Posterior vena cava (tissue), 2 donors: ENCODE results near the gene CRMP1. TPM values are rescaled to one million over a fixed set of nuclear protein-coding genes. Genes with fewer than 3 reads are reported as not detected.

Experiments
- DNase-seq: peaks from one replicate; pipeline ENCODE4 v3.0.0-alpha.2; 2020; ENCODE audit warnings: low spot score
- intact Hi-C, 2 donors: fragments of 100-400 bp; cut with DNase I; formaldehyde crosslinking; loops; one replicate each; pipeline versions ENCODE4 v1.14.1 to v1.14.2; 2022 to 2023
- total RNA-seq, 2 donors: library from RNA; stranded (reverse); fragmentation: NEBNext Ultra II Directional; extraction: Animal tissue kit (Norgen Biotek cat#: 25700); gene quantifications; one replicate each; pipeline ENCODE4 v1.2.1, GENCODE V29; 2021
- donor health status: DM: yes; HTN: yes; CAD: no.
- donor health status: DM: yes; HTN: yes; CAD: no.

Gene CRMP1
- total RNA-seq, 2 donors from 2014 or later, result 0.81 to 2.0 TPM

DNA sequence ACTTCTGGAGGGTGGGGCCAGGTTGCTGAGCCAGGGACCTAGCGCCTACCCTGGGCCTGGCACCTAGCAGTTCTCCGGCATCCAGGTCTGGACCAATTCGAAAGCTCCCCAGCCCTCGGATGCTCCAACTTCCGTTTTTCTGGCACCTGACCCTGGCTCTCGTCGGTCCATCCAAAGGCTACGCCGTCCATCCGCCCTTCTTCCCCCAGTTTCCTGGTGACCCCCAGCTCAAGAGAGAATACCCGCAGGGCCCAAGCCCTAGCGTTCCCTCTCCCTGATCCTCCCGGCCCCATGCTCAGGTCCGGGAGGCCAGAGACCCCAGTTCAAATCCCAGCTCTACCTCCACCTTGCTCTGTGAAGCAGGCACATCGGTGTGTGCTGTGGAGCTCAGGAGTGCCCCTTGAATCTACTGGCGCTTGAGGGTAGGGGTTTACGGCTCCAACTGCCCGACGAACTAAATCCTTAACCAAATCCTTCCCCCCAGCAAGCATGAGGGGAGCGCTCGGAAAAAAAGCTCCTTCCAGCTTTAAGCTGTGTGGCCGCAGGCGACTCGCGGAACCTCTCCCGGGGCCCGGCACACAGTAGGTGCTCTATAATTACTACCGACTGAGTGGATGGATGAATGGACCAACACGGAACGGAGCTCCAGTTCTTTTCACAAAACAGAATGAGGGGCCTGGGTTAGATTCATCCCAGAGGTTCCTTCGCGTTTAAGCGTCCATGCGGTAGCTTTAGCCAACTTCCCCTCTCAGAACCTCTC lies 1.1 kb downstream of the CRMP1 start:
- no peak for DNase-seq
- intact Hi-C loops, result no loop called here

DNA sequence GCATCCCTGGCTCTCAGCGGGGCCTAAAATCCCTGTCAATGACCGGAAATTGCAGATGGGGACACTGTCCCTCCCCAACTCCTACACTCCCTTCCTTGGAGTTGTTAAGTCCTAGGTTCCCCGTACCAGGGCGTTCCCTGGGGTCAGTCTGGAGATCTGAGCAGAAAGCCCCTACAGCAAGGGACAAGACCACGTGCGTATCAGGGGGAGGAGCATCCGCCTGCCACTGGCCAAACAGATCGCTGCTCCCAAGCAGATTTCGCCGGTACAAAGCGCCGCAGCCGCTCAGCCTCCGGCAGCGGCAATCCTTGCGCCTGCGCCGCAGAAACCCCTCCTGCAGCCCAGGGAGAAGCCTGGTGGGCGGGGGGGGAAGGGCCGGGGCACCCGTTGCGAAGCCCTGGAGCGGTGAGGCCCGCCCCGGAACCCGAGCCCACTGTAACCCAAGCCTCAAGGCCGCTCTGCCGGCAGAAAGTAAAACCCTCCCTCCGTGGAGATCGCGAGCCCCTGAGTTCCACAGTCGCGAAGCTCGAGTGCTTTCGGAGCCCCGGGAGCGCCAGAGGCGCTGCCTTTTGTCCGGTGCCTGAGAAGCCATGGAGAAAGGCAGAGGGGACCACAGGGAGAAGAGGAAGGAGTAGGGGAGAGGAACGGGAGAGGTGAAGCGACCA lies 2.7 kb downstream of the CRMP1 start:
- intact Hi-C loops, result no loop called here
- no peak for DNase-seq

DNA sequence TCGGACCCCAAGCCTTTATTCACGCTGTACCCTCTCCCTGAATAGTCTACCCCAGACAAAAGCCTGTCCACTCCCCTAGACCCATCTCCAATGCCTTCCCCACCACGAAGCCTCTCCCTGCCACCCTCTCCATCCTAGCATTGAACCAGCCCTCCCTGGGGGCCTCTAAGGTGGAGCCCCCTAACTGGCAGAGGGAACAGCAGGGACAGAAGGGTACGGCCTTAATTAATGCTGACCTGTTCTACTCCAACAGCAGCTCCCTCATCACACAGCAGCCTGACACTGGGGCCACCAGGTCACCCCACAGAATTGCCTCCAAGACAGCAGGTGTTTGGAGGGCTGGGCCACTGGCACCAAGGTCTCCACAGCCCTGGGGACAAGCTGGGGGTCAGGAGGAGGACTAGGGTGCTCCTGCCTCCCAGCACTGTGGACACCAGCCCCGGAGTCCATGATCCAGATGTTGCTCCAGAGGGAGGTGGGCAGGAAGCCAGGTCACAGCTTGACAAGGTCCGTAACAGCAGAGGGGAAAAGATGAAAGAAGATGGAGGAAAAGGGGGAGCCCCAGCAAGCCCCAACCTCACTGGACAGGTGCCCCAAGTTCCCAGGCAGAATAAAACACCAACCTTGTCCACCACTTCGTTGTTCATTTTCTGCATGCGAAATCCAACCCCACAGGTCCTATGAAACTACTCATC lies 3.7 kb downstream of the CRMP1 start:
- no peak for DNase-seq
- intact Hi-C loops, result no loop called here

DNA sequence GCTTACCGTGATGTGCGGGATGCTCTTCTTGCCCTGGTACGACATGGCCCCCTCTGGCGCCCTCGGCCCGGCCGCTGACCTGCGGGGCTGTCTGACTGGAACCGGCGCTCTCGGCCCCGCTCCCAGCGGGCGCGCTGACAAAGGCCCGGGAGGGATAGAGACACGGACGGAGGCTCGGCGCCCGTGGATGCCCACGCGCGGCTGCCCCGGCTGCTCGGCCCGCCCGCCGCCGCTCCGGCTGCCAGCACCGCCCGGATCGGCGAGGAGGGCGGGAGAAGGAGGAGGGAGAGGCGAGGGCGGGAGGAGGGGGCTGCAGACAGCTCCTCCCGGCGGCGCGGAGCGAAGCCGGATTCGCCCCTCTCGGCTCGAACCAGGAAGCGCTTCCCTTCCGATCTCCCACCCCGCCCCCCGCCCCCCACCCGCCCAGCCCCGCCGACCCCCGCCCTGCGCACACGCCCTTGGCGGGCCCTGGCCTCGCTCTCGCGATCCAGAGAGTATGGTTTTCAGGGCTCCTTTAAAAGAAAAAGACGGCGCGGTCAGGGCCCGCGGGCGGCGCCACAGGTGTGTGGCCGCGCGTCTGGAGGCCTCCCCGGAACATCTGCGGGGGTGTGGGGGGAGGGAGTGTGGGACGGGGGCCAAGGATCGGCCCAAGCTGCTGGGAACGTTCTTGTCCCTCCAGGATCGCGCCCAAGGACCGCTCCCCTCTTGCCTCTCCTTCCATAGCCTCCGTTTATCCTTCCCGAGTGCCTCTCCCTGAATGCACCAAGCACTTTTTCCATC lies 4.5 kb downstream of the CRMP1 start:
- intact Hi-C loops, result no loop called here
- no peak for DNase-seq

DNA sequence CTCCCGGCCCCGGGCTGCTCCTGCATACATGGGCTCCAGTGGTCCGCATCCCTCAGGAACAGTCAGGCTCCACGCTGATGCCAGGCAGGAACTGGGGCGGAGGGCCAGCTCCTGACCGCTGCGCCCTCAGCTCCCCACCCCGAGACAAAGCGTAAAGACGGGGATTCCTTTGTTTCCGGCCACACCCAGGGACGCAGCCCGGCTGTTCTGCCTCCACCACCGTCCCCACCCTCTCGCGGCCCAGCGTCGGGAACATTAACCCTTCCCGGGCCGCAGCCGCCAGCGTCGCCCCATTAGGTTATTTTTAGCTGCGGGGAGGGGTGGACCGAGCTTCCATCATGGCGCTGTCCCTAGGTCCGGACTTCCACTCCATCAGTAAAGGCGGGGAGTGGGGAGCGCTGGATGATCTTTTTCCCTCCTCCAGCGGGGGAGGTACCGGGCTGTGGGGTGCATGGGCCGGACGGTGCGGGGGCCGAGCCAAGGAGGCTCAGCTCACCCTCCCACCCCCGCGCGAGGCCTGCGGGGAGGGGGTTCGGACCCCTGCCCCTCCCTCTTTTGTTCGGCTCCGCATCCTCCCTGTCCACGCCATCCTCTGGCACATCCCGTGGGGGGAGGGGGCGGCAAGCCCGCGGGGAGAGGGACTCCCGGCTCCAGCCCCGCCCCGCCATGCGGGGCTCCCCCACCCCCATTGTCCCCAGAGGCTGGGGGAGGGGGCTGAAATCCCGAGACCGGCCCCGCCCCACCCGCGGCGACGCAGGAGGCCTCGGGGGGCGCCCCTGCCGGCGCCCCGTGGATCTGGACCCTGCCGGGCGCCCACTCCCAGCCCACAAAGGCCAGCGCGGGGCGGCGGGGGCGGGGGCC lies 5.3 kb downstream of the CRMP1 start:
- intact Hi-C loops, result no loop called here
- no peak for DNase-seq

DNA sequence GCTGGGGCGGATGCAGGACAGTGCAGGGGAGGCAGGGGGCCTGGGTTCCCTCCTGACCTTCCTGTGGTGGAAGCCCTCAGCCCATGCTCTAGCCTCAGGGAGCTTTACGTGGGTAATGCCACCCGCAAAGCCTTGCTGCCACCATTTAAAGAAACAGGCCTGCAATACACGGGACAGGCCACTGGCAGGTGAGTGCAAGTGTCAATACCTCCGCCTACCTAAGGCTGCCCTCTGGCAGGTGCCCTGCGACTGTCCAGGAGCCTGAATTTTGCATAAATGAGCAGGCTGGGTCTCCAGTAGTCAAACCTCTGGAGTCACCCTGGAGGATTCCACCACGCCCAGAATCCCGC lies 5.9 kb downstream of the CRMP1 start:
- intact Hi-C loops, result no loop called here
- DNase-seq, result no peak

DNA sequence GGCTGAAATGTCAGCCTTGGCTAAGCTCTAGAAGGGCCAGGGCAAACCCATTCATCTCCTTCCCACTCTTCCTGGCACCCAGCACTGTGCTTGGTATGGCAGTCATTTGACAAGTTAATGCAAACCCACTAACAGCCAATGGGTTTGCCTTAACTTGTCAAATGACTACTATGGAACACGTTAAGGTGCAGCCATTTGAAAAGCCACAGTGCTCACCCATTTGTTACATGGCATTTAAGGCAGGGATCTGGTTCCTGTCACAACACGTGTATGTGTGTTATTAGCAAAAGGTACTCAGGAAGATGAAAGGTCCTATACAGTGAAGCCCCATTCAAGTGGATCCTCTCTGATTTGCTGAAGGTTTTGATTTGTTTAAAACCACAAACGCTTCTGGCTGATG lies 7.2 kb downstream of the CRMP1 start:
- no peak for DNase-seq
- intact Hi-C loops, result no loop called here

DNA sequence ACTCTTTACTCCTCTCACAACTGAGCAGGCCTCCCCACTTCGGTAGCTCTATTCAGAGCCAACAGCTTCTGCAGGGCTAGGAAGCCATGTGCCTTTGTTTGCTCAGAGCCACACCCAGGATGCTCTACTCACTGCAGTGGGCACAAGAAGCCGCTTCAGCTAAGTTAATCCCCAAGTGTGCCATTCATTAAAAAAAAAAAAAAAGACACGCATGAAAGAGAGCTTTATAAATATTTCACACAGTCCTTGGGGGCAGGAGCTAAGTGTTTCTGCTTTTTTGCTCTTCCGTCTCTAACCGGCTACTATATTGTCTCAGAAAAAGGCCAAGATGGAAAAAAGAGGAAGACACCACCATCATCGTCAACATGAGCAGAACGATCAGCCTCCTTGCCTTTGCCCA lies 8.1 kb downstream of the CRMP1 start:
- intact Hi-C loops, result no loop called here
- DNase-seq, result no peak

DNA sequence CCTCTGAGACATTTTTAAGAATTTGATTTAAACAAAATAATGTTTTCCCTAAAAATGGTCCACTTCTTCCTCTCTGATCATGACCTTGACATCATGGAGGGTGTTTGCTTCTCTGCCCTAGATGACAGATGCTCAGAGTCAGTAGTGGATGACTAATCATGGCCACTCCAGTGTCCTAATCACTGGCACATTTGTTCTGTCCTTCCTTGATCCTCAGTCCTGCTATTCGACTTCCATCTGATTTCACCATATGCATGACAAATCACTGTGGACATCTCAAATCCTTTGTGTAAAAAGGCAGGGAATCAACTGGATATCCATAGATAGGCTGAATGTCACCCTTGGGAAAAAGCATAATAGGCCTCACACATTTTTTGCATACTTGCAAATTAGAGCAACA lies 9.0 kb downstream of the CRMP1 start:
- no peak for DNase-seq
- intact Hi-C loops, result no loop called here

DNA sequence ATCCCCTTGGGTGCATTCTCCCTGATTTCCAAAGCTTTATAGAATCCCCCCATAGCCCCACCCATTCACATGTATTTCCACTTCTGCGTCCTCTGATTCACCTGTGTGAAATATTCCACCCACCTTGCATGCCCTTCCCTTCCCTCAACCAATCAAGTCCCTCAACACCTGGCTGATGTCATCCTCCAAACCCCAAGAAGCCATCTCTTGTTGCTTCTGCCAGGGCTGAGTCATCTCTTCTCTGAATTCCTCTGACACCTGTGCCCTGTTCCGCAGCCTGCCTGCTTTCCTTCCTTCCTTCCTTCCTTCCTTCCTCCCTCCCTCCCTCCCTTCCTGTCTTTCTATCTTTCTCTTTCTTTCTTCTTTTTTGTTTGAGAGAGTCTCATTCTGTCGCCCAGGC lies 9.9 kb downstream of the CRMP1 start:
- no peak for DNase-seq
- intact Hi-C loops, result no loop called here

DNA sequence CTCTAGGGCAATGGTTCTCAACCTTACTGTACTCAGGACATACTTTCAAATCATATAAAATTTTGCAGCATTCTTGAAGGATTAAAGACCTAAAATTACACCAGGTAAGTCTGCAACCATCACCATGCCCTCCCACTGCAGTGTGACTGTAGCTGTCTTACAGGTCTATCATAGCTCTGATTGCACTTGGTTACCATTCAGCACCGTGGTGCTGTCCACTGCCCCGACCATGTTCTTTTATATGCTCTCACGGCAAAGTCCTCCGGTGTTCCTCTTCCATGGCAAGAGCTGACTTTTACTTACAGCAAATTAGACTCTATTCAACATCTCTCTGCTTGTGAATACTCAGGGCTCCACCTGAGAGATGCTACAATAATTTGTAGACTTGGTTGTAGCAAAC lies 11.5 kb downstream of the CRMP1 start:
- no peak for DNase-seq
- intact Hi-C loops, result no loop called here

DNA sequence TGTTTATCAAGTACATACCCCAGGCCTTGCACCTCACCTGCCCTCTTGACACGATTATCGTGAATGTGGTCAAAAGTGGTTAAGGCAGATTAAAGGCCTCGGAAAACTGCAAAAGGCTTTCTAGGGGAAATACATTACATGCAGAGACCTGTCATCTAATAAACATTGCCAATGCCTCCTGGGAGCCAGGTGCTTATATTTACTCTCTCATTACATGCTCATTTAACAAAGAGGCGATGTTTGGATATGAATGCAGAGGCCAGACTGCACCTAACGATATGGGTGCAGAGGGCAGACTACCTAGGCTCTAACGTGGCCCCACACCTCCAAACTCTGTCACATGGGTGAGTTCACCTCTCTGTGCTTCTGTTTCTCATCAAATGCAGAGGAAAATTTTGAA lies 14.5 kb downstream of the CRMP1 start:
- intact Hi-C loops, result no loop called here
- no peak for DNase-seq

DNA sequence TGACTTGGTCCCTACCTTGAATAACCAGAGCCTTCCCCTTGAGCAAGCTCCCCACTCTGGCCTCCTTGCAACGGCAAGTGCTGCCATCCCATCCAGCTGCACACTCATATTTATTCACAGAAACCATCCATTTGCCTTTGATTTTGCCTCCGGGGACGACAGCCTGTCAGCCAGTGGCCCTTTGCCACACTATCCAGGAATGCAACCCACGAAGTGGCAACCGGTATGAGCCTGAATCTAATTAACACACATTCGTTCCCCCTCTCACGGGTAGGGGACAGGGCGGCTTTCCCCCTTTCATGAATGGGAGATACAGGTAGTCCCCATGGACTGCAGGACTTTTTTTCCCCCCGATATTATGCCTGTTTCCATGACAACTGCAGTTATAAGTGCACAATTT lies 15.5 kb downstream of the CRMP1 start:
- intact Hi-C loops, result no loop called here

DNA sequence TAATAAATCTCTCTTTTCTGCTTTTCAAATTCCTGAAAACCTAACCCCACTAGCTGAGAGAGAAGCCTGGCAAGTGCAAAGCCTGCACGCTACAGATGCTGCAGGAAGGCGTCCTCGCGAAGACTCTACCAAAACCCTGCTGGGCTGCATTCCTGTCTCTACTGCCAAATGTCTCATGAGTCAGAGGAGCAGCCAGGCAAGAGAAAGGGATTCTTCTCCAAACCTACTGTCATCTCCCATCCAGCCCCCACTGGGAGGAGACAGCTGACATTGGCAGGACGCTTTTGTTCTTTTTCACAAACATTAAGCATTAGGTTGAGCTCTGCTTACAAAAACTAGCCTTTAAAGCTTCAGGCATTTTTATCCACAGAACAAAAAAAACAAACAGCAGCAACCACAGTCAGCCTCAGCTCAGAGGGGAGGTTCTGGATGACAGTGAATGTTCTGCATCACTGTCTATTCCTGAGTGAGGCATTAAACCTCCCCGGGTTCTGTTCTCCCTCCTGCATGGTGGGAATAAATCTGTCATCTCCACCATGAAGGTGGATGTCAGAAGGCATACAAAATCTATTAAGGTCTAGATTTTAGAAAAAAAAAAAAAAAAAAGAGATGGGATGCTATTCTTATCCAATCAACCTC lies 18.0 kb downstream of the CRMP1 start:
- no peak for DNase-seq
- intact Hi-C loops, result no loop called here

More for the DNA sequence above, 15.5 kb downstream of the CRMP1 start:
- DNase-seq, result no peak

DNA sequence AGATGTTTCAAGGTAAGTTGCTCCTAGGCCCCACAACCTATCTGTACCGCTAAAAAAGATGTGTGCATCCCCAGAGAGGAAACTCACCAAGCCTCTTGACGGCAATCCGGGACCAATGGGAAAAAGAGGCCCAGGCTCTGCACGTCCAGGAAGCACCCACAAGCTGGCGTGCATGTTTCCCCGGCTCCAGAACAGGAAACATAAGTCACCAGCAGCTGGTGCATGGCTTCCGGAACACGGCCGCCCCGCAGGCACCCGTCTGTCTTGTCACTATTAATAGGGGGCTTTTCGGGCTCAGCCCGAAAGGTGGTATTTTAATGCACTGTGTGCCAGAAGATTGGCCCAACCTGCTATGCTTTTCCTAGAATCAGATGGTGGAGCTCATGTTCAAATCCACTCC lies 22.2 kb downstream of the CRMP1 start:
- intact Hi-C loops, result no loop called here

DNA sequence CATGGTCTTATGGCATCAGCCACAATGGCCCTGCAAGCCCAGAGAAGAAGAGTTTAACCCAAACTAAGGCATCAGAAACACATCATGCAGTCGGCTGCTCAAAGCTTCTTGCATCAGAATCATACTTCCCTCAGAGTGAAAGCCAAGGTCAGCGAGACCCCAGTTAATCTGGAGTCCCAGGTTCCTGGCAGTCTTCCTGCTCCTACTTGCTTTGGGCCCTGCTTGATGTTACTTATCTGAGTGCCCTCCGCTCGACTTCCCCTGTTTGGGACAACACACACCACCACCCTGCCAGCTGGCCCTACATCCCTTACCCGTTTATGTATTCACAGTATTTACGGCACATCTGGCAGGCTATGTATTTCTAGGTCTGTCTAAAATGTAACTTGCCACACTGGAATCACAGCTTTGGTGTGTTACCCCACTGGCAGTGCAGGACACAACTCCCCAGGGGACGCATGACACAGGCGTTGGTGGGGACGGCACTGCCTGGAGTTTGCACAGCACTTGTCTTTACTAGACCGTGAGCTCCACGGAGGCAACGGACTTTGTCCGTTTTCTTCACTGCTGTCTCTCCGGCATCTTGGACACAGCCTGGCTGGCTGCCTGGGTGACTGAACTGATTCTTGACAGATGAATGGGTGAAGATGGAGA lies 22.8 kb downstream of the CRMP1 start:
- DNase-seq, result no peak
- intact Hi-C loops, result no loop called here

More for the DNA sequence above, 22.2 kb downstream of the CRMP1 start:
- DNase-seq, result no peak

DNA sequence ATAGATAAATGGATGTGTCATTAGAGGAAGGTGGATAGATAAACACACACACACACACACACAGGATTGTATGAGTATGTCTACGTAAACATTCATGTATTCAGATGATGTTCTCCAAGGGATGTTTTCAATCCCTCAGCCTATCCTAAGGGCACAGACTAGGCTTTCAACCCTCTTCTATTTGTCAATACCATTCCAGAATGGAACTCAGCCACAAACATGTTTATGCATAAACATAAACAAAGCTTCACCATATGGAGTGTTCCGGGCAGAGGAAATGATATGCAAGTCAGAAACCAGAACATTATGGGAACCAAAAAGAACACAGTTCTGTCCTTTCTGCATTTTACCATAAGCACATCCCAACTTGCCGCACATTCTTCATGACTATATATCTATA lies 25.0 kb downstream of the CRMP1 start:
- DNase-seq, result no peak
- intact Hi-C loops, result no loop called here
